GM12865 (cell line): ENCODE data around the gene PASK.

Experiments
- DNase-seq: peaks from one replicate; pipeline ENCODE4 v3.0.0; 2010; ENCODE audit warnings: low read depth
- H3K4me3 ChIP-seq: 2 replicates; pipeline ENCODE4 v1.5.1; 2011; ENCODE audit warnings: mild to moderate bottlenecking, low read depth, low read length, control low read depth
- CTCF ChIP-seq: IDR thresholded peaks from 2 replicates; pipeline ENCODE4 v1.5.1; 2011; ENCODE audit warnings: low read length, control low read depth, low read depth, inconsistent platforms; ENCODE audit not compliant: insufficient read depth; ENCODE audit errors: missing control alignments

Gene PASK

GRCh38 chr2:241081643-241082340 lies 67.5 kb downstream of the PASK start:
- DNase-seq: no peak
- no peak for TF ChIP-seq CTCF
- H3K4me3 ChIP-seq: no peak overlapping the region

GRCh38 chr2:241081190-241081642 lies 68.1 kb downstream of the PASK start:
- no peak overlapping the region for H3K4me3 ChIP-seq
- no peak for DNase-seq
- TF ChIP-seq CTCF: no peak

GRCh38 chr2:241080405-241081189 lies 68.7 kb downstream of the PASK start:
- TF ChIP-seq CTCF: no peak
- H3K4me3 ChIP-seq: no peak overlapping the region
- DNase-seq: no peak

GRCh38 chr2:241074901-241075540 lies 74.3 kb downstream of the PASK start:
- H3K4me3 ChIP-seq: no peak overlapping the region
- DNase-seq: no peak
- TF ChIP-seq CTCF: no peak

GRCh38 chr2:241074065-241074818 lies 75.0 kb downstream of the PASK start:
- TF ChIP-seq CTCF: no peak
- DNase-seq: no peak
- no peak overlapping the region for H3K4me3 ChIP-seq

GRCh38 chr2:241073166-241074064 lies 75.9 kb downstream of the PASK start:
- no peak for DNase-seq
- no peak overlapping the region for H3K4me3 ChIP-seq
- TF ChIP-seq CTCF: no peak
